ENCODE data around the gene HCRT. TPM values are rescaled to one million over a fixed set of nuclear protein-coding genes. Genes with fewer than 3 reads are reported as not detected.
"Not testable (repeated sequence)": the region's sequence is repeated elsewhere in the genome, so short reads cannot be mapped to it uniquely, and the experiment has no call there.

Gene HCRT
- total RNA-seq, 1 donor from 2014 or later: not detected

DNA sequence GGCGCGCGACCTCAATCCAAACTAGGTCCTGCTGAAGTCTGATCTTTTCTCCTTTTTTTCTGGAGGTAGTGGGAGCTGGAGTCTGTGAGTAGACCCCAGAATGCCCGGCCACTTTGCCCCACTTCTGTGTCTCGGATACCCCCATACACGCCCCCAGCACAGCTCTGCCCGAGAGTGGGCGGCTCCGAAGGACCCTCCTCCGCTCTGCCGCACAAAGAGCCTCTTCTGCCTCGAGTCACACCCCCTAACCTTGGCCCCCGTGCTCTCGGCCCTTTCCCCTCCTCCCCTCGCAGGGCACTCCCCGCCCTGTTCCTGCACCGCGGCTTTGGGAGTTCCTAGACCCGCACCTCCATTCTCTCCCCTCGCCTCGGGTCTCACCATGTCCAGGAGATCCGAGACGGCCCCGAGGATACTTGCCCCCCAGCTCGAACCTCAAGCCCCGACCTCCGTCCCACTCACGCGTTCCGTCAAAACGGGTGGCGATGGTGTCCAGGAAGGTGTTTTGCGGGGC, 4.8 kb downstream of the HCRT start:
- no peak for DNase-seq (ENCODE audit: low read depth in 2 of 2)

DNA sequence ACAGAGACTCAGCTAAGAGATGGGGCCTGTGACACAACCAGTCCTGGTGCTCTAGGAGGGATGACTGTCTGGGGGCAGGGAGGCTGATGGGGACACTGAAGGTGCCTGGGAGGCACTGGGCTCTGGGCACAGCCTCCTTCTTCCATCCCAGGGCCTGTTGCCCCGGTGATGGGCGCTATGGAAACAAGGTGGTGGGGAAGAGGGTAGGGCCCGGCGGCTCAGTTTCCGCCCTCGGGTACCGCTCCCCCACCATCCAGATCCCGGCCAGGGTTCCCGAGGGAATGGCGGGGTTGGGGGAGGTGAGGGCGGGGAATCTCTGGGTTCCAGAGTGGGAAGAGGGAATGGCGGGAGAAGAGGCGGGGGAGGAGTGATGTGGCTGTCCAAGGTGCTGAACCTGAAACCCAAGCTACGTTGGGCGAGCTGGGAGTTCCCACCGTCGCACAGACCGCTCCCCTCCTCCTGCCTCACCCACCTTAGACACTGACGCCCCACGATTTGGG, 5.3 kb downstream of the HCRT start:
- peak; percentile 50 to 61 for DNase-seq (ENCODE audit: low read depth in 2 of 2)

DNA sequence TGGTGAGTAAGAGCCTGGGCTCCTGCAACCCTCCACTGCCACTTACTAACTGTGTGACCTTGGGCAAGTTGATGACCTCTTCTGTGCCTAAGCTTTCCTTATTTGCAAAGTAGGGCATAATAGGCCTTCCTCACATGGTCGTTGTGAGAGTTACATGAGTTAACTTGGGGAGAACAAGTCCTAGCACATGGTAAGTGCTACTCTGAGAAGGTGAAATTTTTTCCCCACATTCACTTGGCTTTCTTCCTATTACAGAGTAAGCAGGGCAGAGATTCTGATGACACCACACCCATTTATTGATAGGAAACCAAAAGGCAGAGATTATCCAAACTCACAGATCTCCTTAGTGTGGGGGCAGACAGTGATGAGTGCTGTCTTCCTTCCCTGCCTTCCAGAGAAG, 5.9 kb downstream of the HCRT start:
- DNase-seq (ENCODE audit: low read depth in 2 of 2): no peak

DNA sequence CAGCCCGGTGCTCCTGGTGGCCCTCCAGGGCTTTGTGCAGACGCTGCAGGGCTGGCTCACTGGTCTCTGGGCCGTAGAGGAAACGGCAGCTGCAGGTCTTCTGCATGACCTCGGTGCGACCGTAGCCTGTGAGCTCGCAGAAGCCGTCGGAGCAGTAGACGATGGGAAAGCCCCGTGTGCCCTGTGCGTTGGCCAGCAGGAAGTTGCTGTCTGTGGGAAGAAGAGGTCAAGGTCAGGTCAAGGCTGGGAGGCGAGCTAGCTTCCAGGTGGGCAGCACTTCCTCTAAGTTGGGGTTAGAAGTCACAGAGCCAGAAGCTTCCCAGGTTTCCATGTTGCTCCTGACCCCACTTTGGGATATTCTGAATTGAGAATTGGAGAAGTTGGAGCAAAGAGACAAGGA, 6.4 kb downstream of the HCRT start:
- peak in 1 of 2 donors; percentile 66 for DNase-seq (ENCODE audit: low read depth in 2 of 2)

DNA sequence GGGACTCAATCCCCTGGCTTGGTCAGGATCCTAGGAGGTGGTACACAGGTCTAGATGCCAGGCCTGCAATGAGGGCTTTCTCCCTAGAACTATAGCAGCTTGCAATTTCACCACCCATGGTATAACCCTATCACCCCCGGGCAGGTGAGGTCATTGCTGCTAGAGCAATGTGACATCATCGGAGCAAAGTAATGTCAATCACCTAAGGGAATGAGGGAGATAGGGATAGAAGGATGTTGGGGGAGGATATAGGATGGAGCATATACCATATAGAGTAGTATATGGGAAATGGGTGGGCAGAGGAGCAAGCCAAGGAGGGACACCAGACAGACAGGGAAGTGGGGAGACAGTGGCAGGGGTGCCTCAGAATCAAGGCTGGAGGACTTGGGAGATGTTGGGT, 7.6 kb downstream of the HCRT start:
- no peak for DNase-seq (ENCODE audit: low read depth in 2 of 2)

DNA sequence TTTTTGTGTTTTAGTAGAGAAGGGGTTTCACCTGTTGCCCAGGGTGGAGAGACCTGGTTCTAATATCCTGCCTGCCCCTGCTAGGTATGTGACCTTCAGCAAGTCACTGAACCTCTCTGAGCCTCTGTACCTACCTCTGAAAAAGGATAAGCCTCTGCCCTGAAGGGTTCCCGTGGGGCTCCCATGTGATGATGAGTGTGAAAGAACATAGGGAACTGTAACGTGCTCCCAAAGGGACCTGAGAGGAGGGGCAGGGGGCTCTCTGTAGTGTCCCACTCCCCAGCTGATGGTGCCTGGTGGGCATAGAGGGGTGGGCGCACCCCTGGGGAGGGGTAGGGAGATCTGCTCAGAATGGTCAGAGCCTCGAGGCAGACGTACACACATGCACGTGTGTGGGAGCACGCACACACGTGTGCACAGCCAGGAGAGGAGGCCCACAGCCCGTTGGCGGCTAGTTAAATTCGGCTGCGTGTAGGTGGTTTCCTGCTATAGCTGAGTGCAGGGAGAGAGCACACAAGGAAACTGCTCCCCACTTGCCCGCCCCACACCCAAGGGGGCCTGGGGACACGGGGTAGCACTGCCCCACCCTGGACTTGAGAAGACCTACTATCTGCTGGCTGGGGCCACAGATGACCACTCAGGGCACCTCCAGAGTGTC, 11.0 kb downstream of the HCRT start:
- DNase-seq (ENCODE audit: low read depth in 2 of 2): no peak

DNA sequence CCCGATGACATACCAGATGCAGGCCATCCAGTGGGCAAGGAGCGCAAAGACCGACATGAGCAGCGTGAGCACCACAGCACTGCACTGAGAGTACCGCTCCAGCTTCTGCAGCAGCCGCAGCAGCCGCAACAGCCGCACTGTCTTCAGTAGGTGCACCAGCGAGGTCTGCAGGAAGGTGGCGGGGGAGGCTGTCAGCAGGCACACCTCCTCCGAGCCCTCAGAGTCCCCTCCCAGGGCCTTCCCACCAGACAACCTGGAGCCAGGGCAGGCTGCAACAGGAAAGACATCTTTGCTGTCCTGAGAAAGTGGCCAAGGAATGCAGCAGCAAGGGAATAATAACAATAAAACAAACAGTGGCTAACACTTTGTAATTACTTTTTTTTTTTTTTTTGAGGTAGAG, 13.4 kb downstream of the HCRT start:
- no peak for DNase-seq (ENCODE audit: low read depth in 2 of 2)

DNA sequence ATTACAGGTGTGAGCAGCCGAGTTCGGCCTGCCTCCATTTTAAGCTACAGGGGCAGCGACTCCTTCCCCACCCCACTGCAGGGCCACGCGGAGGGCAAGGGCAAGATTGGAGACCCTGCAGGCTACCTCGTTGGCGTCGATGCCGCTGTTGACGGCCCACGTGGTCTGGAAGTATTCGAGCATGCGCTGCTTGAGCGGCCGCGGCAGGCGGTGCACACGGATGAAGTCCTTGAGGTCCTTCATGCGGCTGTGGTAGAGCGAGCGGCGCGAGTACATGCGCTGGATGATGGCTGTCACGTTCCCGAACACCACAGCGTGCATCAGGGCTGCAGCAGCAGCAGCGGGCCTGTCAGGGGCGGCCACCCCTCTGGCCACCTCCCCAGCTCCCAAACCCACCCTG, 15.9 kb downstream of the HCRT start:
- no peak for DNase-seq (ENCODE audit: low read depth in 2 of 2)

DNA sequence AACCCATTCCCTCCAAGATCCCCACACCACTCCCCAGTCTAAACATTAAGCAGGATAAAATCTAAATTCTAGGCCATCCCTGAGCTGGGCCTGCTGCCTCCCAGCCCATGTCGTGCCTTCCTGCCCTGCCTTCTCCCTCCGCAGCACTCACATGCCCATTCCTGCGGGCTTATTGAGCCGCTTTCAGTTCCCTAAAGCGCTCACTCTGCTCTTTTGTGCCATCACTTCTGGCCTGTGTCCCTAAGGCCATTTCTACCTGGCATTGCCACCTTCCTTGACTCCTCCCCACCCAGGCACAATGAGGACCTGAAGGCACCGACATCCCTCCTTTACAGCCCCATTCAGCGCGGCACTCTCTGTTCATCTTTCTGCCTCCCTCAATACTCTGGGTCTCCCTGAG, 17.4 kb downstream of the HCRT start:
- no peak for DNase-seq (ENCODE audit: low read depth in 2 of 2)

DNA sequence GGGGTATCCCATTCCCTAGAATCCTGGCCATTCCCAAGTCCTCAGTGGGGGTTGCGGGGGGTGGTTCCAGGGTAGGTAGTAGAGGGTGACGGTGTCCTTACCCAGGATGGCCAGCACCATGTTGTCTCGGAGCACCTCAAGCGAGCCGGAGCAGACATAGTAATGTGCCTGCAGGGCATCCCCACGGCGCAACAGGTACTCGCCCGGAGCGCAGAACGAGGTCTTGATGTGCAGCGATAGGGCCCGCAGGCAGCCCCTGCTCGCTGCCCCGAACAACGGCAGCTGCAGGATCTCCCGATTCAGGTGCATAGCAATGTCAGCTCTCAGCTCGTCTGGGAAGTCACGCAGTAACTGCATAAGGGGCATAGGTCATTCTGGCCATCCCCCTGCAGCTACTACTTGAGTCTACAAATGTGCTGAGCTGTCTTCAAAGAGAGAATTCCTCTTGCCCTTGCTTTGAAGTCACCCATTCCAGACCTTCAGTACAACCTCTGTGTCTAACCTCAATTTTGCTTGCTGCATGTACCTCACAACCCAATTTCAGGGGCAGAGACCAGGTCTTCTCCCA, 19.0 kb downstream of the HCRT start:
- DNase-seq (ENCODE audit: low read depth in 2 of 2): no peak

DNA sequence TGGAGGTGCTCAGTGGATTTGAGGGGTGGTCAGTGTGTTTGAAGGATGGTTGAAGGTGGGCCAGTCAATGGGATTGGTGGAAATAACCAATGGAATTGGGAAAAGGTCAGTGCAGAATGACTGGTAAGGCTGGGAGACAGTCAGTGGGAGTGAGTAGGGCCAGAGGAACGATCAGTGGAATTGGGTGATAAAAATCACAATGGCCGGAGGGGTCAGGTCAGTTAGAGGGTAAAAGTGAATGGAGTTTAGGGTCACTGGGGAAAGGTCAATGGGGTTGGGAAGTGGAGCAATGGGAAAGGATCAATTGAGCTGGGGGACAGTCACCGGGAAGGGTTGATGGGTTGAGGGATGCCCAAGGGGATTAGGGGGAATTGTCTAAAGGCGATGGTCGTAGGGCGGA, 19.5 kb downstream of the HCRT start:
- no peak for DNase-seq (ENCODE audit: low read depth in 2 of 2)

DNA sequence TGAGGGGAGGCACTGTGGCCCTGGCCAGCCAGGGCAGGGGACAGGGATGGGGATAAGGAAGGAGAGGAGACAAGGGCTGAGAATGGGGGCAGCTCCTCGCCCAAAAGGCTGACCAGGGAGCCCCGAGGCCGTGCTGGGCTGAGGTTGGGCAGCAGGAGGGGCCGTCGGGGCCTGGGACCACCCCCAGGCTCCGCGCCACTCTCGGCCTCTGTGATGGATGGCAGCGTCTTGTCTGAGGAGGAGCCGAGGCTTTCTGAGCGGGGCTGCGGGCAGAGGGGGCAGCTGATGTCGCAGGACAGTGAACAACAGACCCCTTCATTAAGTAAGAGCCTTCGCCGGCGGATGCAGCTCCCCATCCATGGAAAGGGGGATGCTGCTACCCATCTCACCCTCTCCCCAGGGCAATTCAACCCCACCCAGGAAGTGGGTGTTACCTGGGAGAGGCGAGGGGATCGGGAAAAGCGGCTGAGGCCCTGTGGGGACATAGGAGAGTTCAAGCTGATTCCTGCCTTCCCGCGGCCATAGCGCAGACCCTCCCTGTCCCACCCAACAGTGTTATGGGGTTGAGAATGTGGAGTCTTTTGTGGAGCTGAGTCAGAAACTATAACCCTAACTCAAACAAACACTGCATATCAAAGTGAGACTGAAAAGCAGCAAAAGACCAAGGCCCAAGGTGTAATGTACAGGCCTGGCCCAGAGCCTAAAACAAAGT, 21.4 kb downstream of the HCRT start:
- DNase-seq (ENCODE audit: low read depth in 2 of 2): no peak

DNA sequence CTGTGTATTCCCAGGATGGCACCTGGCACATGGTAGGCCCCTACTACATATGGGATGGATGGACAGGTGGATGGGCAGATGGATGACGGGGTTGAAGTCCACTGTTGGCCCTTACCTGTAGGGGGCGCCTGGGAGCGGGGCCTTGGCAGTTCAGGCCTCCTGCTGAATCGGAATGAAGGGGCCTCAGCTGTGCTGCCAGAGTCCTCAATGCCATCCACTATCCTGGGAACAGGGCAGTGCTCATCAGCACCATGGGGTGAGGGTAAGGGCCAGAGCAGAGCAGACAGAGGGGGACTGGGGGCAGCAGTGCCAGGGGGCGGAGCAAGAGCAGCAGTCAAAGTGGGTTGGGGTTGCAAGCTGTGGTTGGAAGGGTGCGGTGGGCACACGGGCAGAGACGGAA, 22.1 kb downstream of the HCRT start:
- peak; percentile 12 to 21 for DNase-seq (ENCODE audit: low read depth in 2 of 2)

DNA sequence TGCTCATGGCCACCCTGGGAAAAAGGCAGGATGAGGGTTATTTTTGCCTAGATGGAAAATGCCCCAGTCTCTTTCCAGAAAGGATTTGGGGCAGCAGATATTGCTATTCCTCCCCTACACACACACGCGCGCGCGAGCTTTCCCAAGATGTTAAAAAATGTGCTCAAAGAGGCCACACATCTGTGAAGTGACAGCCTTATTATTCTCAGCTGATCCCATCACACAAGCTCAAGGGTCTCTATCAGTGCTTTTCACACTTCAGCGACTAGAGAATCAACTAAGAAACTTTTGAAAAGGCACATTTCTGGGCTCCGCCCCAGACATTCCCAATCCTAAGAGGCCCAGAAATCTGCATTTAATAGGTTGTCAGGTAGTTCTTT, 24.7 kb downstream of the HCRT start:
- no peak for DNase-seq (ENCODE audit: low read depth in 2 of 2)

DNA sequence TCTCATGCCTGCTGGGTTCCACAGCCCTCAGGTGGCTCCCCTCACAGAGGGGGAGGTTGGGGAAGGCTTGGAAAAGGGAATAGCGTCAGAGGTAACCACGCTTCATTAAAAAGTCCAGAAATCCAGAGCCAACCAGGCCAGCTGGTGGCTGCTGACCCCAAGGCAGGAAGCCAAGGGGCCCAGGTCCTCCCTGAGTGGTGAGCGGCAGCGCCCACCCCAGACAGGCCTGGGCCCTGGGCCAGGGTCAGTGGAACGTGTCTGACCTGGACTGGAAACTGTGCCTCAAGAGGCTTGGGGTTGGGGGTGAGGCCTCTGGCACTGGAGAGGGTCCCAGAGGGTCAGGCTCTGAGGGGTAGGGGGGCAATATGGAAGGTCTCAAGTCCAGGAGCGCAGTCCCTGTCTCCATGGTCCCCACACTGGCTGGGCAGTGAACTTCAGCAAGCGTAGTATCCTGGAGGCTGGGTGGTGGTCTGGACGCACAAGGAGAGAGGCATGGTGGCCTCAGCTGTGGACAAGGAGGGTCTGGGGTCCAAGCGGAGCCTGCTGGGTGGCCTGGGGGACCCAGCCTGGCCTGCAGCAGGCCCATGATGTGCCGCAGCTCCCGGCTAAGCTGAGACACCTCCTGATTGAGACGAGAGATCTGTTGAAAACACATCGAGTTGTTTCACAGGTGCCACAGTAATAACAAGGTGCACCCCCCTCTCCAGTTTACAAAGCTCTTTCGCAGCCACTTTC, 25.3 kb downstream of the HCRT start:
- no peak for DNase-seq (ENCODE audit: low read depth in 2 of 2)

DNA sequence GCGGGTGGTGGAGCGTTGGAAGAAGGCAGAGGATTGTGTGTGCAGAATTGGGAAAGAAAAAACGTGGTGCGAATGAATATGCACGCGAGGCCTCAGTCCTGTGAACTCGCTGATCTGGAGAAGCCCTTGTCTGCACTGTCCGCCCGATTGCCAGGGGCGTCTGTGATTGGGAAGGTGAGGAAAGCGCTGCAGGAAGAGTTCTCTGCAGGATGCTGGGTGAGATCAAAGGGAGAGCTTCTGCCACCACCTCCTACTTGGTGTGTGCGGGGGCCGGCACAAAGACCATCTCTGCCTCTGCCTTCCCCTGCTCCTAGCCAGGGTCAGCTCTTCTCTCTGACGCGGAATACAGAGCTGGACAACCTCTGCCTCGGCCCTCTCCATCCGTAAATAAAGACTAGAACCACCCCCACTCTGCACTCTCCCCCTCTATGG, 29.6 kb downstream of the HCRT start:
- DNase-seq (ENCODE audit: low read depth in 2 of 2): no peak

DNA sequence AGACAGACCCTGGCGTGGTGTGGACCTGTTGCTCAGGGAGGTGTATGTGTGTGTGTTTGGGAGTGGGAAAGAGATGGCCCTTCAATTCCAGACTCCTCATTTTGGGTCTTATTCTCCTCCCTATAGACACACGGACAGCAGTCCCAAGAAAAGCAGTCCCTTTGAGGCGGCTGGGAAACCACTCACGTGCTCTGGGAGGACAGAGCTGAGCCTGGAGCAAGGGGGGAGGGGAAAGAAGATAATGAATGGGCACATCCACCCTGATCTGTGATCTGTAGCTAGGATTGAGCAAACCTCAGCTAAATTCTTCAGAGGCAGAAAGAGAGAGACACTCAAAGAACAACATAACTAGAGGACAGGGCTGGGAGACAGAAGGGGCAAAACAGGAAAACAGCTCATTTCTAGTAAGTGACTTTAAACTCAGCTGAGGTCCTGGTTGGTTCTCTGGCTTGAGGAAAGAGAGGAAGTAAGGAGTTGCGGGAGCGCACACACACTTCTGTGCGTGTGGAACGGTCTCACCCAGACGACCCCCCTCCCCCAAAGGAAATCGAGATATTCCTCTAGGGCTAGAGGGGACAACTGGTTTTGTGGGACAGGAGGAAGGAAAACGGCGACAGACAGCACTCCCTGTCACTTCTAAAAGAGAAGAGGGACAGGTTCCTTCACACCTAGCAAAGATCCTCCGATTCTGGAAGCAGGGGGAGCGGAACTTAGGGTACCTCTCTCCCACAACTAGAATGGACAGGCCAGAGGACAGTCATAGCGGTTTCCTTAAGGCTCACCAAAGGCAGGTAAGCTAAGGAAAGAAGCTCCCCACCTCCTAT, 31.1 kb downstream of the HCRT start:
- peak; percentile 27 to 77 for DNase-seq (ENCODE audit: low read depth in 2 of 2)

DNA sequence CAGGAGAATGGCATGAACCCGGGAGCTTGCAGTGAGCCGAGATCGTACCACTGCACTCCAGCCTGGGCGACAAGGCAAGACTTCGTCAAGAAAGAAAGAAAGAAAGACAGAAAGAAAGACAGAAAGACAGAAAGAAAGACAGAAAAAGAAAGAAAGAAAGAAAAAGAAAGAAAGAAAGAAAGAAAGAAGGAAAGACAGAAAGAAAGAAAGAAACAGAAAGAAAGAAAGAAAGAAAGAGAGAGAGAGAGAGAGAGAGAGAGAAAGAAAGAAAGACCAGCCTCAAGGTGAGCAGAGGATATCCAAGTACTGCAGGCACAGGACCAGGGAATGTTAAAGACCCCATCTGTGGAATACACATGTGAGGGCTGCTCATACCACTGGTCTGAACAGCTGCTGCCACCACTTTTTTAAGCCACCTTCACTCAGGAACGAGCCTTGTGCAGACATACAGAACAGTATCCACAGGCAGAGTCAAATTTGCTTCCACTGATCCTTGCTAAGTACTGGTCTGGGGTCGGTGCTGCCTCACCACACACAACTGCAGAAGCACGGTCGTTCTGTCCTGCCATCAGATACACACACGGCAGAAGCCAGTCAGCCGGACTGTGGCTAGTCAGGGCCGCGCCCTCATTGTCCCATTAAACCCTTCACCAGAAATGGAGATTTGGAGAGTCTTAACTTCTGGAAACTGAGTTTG, 38.2 kb downstream of the HCRT start:
- DNase-seq (ENCODE audit: low read depth in 2 of 2): no peak

DNA sequence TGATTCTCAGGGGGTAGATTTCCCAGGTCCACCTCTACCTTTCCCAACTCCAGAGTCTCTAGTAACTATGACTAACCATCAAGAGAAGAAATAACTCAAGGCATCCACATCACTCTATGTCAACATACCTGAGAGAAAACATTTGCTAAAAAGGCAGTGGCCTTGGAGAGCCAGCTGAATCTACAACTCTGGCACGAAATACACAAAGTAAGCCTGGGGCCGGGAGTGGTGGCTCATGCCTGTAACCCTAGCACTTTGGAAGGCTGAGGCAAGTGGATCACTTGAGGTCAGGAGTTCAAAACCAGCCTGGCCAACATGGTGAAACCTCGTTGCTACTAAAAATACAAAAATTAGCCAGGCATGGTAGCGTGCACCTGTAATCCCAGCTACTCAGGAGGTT, 42.1 kb downstream of the HCRT start:
- not testable (repeated sequence) for DNase-seq (ENCODE audit: low read depth in 2 of 2)

DNA sequence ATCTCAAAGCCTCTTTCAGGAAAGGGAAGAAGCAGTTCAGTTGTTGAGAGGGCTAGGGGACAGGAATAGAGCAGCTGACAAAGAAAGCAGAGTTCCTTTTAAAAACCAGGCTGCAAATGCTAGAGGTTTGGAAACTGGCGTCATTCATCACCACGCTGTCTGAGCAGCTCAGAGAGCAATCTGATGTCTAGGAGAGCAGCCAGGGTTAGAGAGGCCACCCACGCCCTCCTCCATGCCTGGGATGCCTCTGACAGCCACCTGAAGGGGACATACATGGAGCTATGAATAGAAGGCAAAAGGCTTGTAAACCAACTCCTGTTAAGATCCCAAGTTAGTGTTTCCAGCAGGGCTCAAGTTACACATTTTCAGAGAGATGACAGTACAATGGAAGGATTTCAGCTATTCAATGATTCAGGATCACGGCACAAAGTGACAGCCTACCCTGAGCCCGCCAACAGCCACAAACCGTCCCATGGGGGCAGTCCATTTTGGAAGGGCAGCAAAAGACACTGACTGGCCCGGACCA, 42.8 kb downstream of the HCRT start:
- no peak for DNase-seq (ENCODE audit: low read depth in 2 of 2)
